HepG2 (cell line): ENCODE data around the gene PTHLH. TPM values are rescaled to one million over a fixed set of nuclear protein-coding genes. Genes with fewer than 3 reads are reported as not detected.

Experiments used
- KLF16 ChIP-seq, 2 experiments: sonication (generic) in 1 of 2; formaldehyde crosslinking in 1 of 2; IDR thresholded peaks; 2 replicates each; pipeline versions ENCODE4 v1.6.1 to v1.8.0; 2016 to 2023; ENCODE audit warnings: missing genetic modification reagents in 2 of 2, missing compliant biosample characterization in 1 of 2
- PAXIP1 ChIP-seq: sonication (generic); formaldehyde crosslinking; conservative IDR thresholded peaks from 2 replicates; pipeline ENCODE4 v1.4.0; 2020; ENCODE audit warnings: mild to moderate bottlenecking, missing genetic modification reagents, moderate library complexity
- SKIL ChIP-seq: sonication (generic); formaldehyde crosslinking; IDR thresholded peaks from 2 replicates; pipeline ENCODE4 v1.8.0; 2022; ENCODE audit warnings: missing genetic modification reagents, mild to moderate bottlenecking, moderate library complexity, borderline replicate concordance
- SUZ12 ChIP-seq: fragments of 150-350 bp; IDR thresholded peaks from 2 replicates; pipeline ENCODE4 v1.6.1; 2014; ENCODE audit warnings: low read depth, low read length
- TAF1 ChIP-seq: sonication (generic); formaldehyde crosslinking; IDR thresholded peaks from 2 replicates; pipeline ENCODE4 v1.4.0; 2020; ENCODE audit warnings: missing genetic modification reagents
- TP53 ChIP-seq: sonication (generic); formaldehyde crosslinking; conservative IDR thresholded peaks from 2 replicates; pipeline ENCODE4 v1.4.0; 2020; ENCODE audit warnings: missing genetic modification reagents
- ZBTB20 ChIP-seq: sonication (generic); formaldehyde crosslinking; IDR thresholded peaks from 2 replicates; pipeline ENCODE4 v1.8.1; 2023; ENCODE audit warnings: missing genetic modification reagents, low read depth, mild to moderate bottlenecking, borderline replicate concordance
- polyA plus RNA-seq, 8 experiments: library from polyadenylated mRNA; depleted of rRNA in 3 of 8; stranded (reverse) in 7 of 8; unstranded in 1 of 8; fragments of >200 nt; fragmentation: Illumina TruSeq in 4 of 8; extraction: Trizol in 4 of 8; gene quantifications; 2 replicates each; pipeline versions ENCODE4 v1.2.1 to v1.2.3, GENCODE V29; 2011 to 2016; ENCODE audit warnings: low read depth in 4 of 8, missing spikeins in 1 of 8, mixed read lengths in 1 of 8; ENCODE audit not compliant: insufficient read depth in 1 of 8
- total RNA-seq, 5 experiments: library from RNA; depleted of rRNA; stranded (reverse); fragments of >200 nt; fragmentation: Illumina TruSeq; extraction: Trizol; gene quantifications; 2 replicates each; pipeline ENCODE4 v1.2.3, GENCODE V29; 2016; ENCODE audit warnings: low read depth in 1 of 5
- TF ChIP-seq, protein P1 (sequence below): sonication (generic); formaldehyde crosslinking; IDR thresholded peaks from 2 replicates; pipeline ENCODE4 v1.4.0; 2020; ENCODE audit warnings: missing genetic modification reagents; ENCODE audit errors: not compliant biosample characterization

PTHLH gene
- total and polyA plus RNA-seq, 2 of the 13 experiments (the other 11 are each of a cell fraction or from before 2014, with no cell fraction given) = 0.22 TPM; not detected in 1

- no peak for TF ChIP-seq PAXIP1
- TF ChIP-seq, protein P1, sequence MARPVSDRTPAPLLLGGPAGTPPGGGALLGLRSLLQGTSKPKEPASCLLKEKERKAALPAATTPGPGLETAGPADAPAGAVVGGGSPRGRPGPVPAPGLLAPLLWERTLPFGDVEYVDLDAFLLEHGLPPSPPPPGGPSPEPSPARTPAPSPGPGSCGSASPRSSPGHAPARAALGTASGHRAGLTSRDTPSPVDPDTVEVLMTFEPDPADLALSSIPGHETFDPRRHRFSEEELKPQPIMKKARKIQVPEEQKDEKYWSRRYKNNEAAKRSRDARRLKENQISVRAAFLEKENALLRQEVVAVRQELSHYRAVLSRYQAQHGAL (CRISPR knock-in tag) = no peak
- TF ChIP-seq SUZ12 = no peak
- no peak for TF ChIP-seq KLF16 (CRISPR knock-in tag; IDR thresholded peaks at IDR 0.05)
- no peak for TF ChIP-seq TP53 (CRISPR knock-in tag)
- no peak for TF ChIP-seq ZBTB20 (CRISPR knock-in tag)
- no peak for TF ChIP-seq TAF1 (CRISPR knock-in tag)
- no peak for TF ChIP-seq SKIL
Observed at GRCh38 chr12:27972721-27973120, at the start of gene PTHLH (continued).
